ENCODE results near the gene CLEC4D. TPM values are rescaled to one million over a fixed set of nuclear protein-coding genes. Genes with fewer than 3 reads are reported as not detected.

Gene CLEC4D
- total and polyA plus RNA-seq, 2 of the 8 experiments (the other 6 are each of a cell fraction or from before 2014, with no cell fraction given), result 0.14 TPM; not detected in 1

GRCh38 chr12:8517971-8518370, 4.7 kb downstream of the CLEC4D start (continued):
- TF ChIP-seq ATF3 (IDR thresholded peaks at IDR 0.05; ENCODE audit: insufficient read depth, low read depth, low read length), result no peak
- TF ChIP-seq CHD7 (IDR thresholded peaks at IDR 0.05; ENCODE audit: insufficient replicate concordance, low read length), result no peak
- TF ChIP-seq CTBP2 (IDR thresholded peaks at IDR 0.05; ENCODE audit: borderline replicate concordance, insufficient read depth, insufficient read length, low read length), result no peak
- TF ChIP-seq PHF8 (conservative IDR thresholded peaks at IDR 0.05; ENCODE audit: low read depth, low read length), result no peak
- TF ChIP-seq CHD2 (IDR thresholded peaks at IDR 0.05; ENCODE audit: low read length), result no peak

Measured in H1 (cell line).